NCI-H146 (cell line): Measurements from ENCODE around the gene PRXL2B.
"Not testable (repeated sequence)": the region's sequence is repeated elsewhere in the genome, so short reads cannot be mapped to it uniquely, and the experiment has no call there.

Experiments used
- DNase-seq: peaks from one replicate; lab custom pipeline; 2025; lab: John Stamatoyannopoulos, UW

PRXL2B gene

GRCh38 chr1:2614145-2614544, 27.6 kb downstream of the PRXL2B start:
- no peak for DNase-seq

GRCh38 chr1:2617971-2618470, 31.4 kb downstream of the PRXL2B start:
- DNase-seq = no peak

- no peak for DNase-seq
Measured at GRCh38 chr1:2623571-2624337, 37.2 kb downstream of the PRXL2B start.

- DNase-seq = no peak
Measured at GRCh38 chr1:2624735-2625300, 38.2 kb downstream of the PRXL2B start.

- no peak for DNase-seq
Measured at GRCh38 chr1:2625311-2625710, 38.7 kb downstream of the PRXL2B start.

- DNase-seq = not testable (repeated sequence)
Measured at GRCh38 chr1:2625748-2626147, 39.2 kb downstream of the PRXL2B start.

GRCh38 chr1:2627746-2628145, 41.2 kb downstream of the PRXL2B start:
- DNase-seq = no peak

GRCh38 chr1:2628191-2628932, 41.8 kb downstream of the PRXL2B start:
- DNase-seq = no peak

- no peak for DNase-seq
Measured at GRCh38 chr1:2628933-2629626, 42.5 kb downstream of the PRXL2B start.

GRCh38 chr1:2629627-2630497, 43.3 kb downstream of the PRXL2B start:
- no peak for DNase-seq

- DNase-seq = no peak
Measured at GRCh38 chr1:2630498-2631135, 44.0 kb downstream of the PRXL2B start.

- no peak for DNase-seq
Measured at GRCh38 chr1:2631136-2632050, 44.8 kb downstream of the PRXL2B start.

GRCh38 chr1:2632051-2632430, 45.5 kb downstream of the PRXL2B start:
- DNase-seq = no peak

GRCh38 chr1:2632561-2633361, 46.2 kb downstream of the PRXL2B start, which contains the start of gene MMEL1:
Gene MMEL1 (minus strand): TSS chr1:2633016. CDS start chr1:2629484, 3,532 bp downstream.
- no peak for DNase-seq

GRCh38 chr1:2633366-2633935, 46.9 kb downstream of the PRXL2B start:
- no peak for DNase-seq

- no peak for DNase-seq
Measured at GRCh38 chr1:2633936-2634491, 47.4 kb downstream of the PRXL2B start.

GRCh38 chr1:2635361-2636010, 48.9 kb downstream of the PRXL2B start:
- no peak for DNase-seq

GRCh38 chr1:2636733-2637132, 50.2 kb downstream of the PRXL2B start:
- no peak for DNase-seq
